Measurements from ENCODE around the gene DFFA. TPM values are rescaled to one million over a fixed set of nuclear protein-coding genes. Genes with fewer than 3 reads are reported as not detected.

DFFA gene
- total and polyA plus RNA-seq, 2 donors (not counting 1 experiment from before 2014, with no cell fraction given): 27.8 to 33.5 TPM

DNA sequence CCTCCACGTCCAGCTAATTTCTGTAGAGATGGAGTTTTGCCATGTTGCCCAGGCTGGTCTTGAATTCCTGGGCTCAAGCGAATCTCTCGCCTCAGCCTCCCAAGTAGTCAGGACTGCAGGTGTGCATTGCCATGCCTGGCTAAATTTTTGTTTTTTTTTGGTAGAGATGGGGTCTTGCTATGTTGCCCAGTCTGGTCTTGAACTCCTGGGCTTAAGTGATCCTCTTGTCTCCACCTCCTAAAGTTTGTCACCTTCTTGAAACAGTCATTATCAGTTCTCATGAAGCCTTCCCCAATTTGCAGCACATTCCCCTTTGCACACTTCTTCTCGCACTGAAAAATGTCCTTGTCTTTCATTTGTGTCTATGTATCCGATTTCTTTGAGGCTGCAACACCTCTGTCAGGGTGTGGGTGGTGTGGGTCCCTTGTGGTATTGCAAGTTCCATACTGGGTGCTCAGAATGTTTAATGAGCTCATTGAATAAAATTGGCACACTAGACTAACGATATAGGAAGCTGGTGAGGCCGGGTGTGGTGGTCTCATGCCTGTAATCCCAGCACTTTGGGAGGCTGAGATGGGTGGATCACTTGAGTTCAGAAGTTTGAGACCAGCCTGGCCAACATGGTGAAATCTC is 25.4 kb downstream of the DFFA start:
- Histone ChIP-seq H4K20me1 (ENCODE audit: control insufficient read depth, extremely low read depth, insufficient read depth, low read length) (no peaks in the 10 kb centered on the region), H3K36me3 (ENCODE audit: control insufficient read depth, insufficient read depth, low read length) (no peaks in the 10 kb centered on the region), H3K27me3 (ENCODE audit: control insufficient read depth, insufficient read depth, low read length) (no peaks in the 10 kb centered on the region), H2AFZ (ENCODE audit: low read length) (no peak overlapping the region), H3K4me1 (ENCODE audit: control insufficient read depth, extremely low read depth, insufficient read depth, low read length) (peaks cover 2% of the 10 kb centered on the region), H3K4me3 (replicated peaks in 1 of 4; ENCODE audit: control extremely low read depth in 1 of 4, insufficient read depth in 1 of 4, low read depth in 3 of 4, low read length in 4 of 4) (no peak overlapping the region), H3K79me2 (ENCODE audit: control insufficient read depth, insufficient read depth, low read length) (no peaks in the 10 kb centered on the region), H3K27ac (ENCODE audit: insufficient read depth, low read length) (no peak overlapping the region), H3K9me3 (ENCODE audit: control insufficient read depth, insufficient read depth, low read depth, low read length) (no peaks in the 10 kb centered on the region), H3K4me2 (ENCODE audit: extremely low read depth, insufficient read depth, low read length) (no peak overlapping the region), H3K9ac (ENCODE audit: insufficient read depth, low read length) (no peak overlapping the region)
- TF ChIP-seq, protein P1, sequence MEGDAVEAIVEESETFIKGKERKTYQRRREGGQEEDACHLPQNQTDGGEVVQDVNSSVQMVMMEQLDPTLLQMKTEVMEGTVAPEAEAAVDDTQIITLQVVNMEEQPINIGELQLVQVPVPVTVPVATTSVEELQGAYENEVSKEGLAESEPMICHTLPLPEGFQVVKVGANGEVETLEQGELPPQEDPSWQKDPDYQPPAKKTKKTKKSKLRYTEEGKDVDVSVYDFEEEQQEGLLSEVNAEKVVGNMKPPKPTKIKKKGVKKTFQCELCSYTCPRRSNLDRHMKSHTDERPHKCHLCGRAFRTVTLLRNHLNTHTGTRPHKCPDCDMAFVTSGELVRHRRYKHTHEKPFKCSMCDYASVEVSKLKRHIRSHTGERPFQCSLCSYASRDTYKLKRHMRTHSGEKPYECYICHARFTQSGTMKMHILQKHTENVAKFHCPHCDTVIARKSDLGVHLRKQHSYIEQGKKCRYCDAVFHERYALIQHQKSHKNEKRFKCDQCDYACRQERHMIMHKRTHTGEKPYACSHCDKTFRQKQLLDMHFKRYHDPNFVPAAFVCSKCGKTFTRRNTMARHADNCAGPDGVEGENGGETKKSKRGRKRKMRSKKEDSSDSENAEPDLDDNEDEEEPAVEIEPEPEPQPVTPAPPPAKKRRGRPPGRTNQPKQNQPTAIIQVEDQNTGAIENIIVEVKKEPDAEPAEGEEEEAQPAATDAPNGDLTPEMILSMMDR (conservative IDR thresholded peaks at IDR 0.05 in 1 of 2, IDR thresholded peaks at IDR 0.05 in 1 of 2; ENCODE audit: low read depth in 1 of 2, low read length in 2 of 2): no peak
- TF ChIP-seq EZH2 (IDR thresholded peaks at IDR 0.05; ENCODE audit: low read length, missing control alignments): no peak
- DNase-seq (ENCODE audit: low read depth in 2 of 2): no peak

DNA sequence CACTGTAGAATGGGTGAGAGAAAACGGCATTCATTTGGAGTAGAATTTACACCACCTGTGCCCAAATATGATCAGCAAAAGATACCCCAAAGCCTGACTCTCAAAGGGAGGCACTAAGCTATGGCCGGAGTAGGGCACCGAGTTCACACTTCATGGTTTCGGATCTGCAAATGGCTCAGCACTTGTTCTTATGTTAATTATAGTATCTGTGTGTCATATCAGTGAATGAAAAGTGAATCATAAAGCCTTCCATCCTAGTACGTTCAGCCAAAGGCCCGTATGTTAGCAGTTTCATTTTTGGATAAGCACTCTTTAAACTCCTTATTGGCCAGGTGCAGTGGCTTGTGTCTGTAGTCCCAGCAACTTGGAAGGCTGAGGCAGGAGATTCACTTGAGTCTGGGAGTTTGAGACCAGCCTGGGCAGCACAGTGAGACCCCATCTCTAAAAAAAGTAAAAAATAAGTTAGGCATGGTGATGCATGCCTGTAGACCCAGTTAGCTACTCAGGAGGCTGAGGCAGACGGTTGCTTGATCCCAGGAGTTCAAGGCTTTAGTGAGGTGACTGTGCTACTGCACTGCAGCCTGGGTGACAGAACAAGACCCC is 27.4 kb downstream of the DFFA start:
- Histone ChIP-seq H3K4me3 (replicated peaks in 1 of 4; ENCODE audit: control extremely low read depth in 1 of 4, insufficient read depth in 1 of 4, low read depth in 3 of 4, low read length in 4 of 4) (no peak overlapping the region), H3K27ac (ENCODE audit: insufficient read depth, low read length) (no peak overlapping the region), H3K9ac (ENCODE audit: insufficient read depth, low read length) (no peak overlapping the region), H3K79me2 (ENCODE audit: control insufficient read depth, insufficient read depth, low read length) (no peaks in the 10 kb centered on the region), H3K36me3 (ENCODE audit: control insufficient read depth, insufficient read depth, low read length) (no peaks in the 10 kb centered on the region), H4K20me1 (ENCODE audit: control insufficient read depth, extremely low read depth, insufficient read depth, low read length) (no peaks in the 10 kb centered on the region), H3K4me1 (ENCODE audit: control insufficient read depth, extremely low read depth, insufficient read depth, low read length) (no peaks in the 10 kb centered on the region), H3K9me3 (ENCODE audit: control insufficient read depth, insufficient read depth, low read depth, low read length) (no peaks in the 10 kb centered on the region), H3K27me3 (ENCODE audit: control insufficient read depth, insufficient read depth, low read length) (no peaks in the 10 kb centered on the region), H2AFZ (ENCODE audit: low read length) (no peak overlapping the region), H3K4me2 (ENCODE audit: extremely low read depth, insufficient read depth, low read length) (no peak overlapping the region)
- TF ChIP-seq, protein P1 (conservative IDR thresholded peaks at IDR 0.05 in 1 of 2, IDR thresholded peaks at IDR 0.05 in 1 of 2; ENCODE audit: low read depth in 1 of 2, low read length in 2 of 2): no peak
- no peak for TF ChIP-seq EZH2 (IDR thresholded peaks at IDR 0.05; ENCODE audit: low read length, missing control alignments)
- DNase-seq (ENCODE audit: low read depth in 2 of 2): no peak

DNA sequence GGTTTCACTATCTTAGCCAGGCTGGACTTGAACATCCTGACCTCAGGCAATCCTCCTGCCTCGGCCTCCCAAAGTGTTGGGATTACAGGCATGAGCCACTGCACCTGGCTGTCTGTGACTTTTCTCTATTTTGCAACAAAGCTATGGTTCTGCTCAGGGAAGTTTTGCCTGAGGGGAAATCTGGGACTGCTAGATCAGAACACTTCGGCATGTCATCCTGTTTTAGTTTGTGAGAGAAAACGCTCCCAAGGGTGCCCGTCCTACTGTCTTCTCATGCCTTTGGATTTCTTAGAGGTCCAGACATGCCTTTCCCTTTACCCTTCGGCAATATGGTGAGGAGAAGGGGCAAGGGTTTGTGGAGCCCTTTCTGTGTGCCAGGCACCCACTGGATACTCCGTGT is 28.1 kb downstream of the DFFA start:
- H3K79me2 ChIP-seq (ENCODE audit: control insufficient read depth, insufficient read depth, low read length): no peaks in the 10 kb centered on the region
- no peaks in the 10 kb centered on the region for H3K27me3 ChIP-seq (ENCODE audit: control insufficient read depth, insufficient read depth, low read length)
- no peak overlapping the region for H2AFZ ChIP-seq (ENCODE audit: low read length)
- TF ChIP-seq EZH2 (IDR thresholded peaks at IDR 0.05; ENCODE audit: low read length, missing control alignments): no peak
- TF ChIP-seq, protein P1 (conservative IDR thresholded peaks at IDR 0.05 in 1 of 2, IDR thresholded peaks at IDR 0.05 in 1 of 2; ENCODE audit: low read depth in 1 of 2, low read length in 2 of 2): no peak
- H3K9me3 ChIP-seq (ENCODE audit: control insufficient read depth, insufficient read depth, low read depth, low read length): no peaks in the 10 kb centered on the region
- H3K27ac ChIP-seq (ENCODE audit: insufficient read depth, low read length): no peak overlapping the region
- no peaks in the 10 kb centered on the region for H3K4me1 ChIP-seq (ENCODE audit: control insufficient read depth, extremely low read depth, insufficient read depth, low read length)
- DNase-seq (ENCODE audit: low read depth in 2 of 2): no peak
- no peaks in the 10 kb centered on the region for H4K20me1 ChIP-seq (ENCODE audit: control insufficient read depth, extremely low read depth, insufficient read depth, low read length)
- no peak overlapping the region for H3K4me2 ChIP-seq (ENCODE audit: extremely low read depth, insufficient read depth, low read length)
- H3K4me3 ChIP-seq (replicated peaks in 1 of 4; ENCODE audit: control extremely low read depth in 1 of 4, insufficient read depth in 1 of 4, low read depth in 3 of 4, low read length in 4 of 4): no peak overlapping the region
- H3K36me3 ChIP-seq (ENCODE audit: control insufficient read depth, insufficient read depth, low read length): no peaks in the 10 kb centered on the region
- H3K9ac ChIP-seq (ENCODE audit: insufficient read depth, low read length): no peak overlapping the region
